Activated naive CD8-positive, alpha-beta T cell treated with anti-CD3 and anti-CD28 coated beads for 36 hours (primary cell): ENCODE results near the gene OSTN. TPM values are rescaled to one million over a fixed set of nuclear protein-coding genes. Genes with fewer than 3 reads are reported as not detected.
"Not testable (repeated sequence)": the region's sequence is repeated elsewhere in the genome, so short reads cannot be mapped to it uniquely, and the experiment has no call there.

ENCODE experiments used
- DNase-seq: peaks from one replicate; pipeline ENCODE4 v3.0.0; 2021
- H3K27ac Mint-ChIP-seq: one replicate; pipeline ENCODE4 v1.8.0; 2022; ENCODE audit warnings: mild to moderate bottlenecking, moderate library complexity, mixed read lengths
- H3K27me3 Mint-ChIP-seq: one replicate; pipeline ENCODE4 v1.8.0; 2022; ENCODE audit warnings: mild to moderate bottlenecking, mixed read lengths
- H3K36me3 Mint-ChIP-seq: one replicate; pipeline ENCODE4 v1.8.0; 2021; ENCODE audit warnings: mild to moderate bottlenecking, mixed read lengths
- H3K4me1 Mint-ChIP-seq: one replicate; pipeline ENCODE4 v1.8.0; 2021; ENCODE audit warnings: mixed read lengths
- H3K4me3 Mint-ChIP-seq: one replicate; pipeline ENCODE4 v1.8.0; 2022; ENCODE audit warnings: mild to moderate bottlenecking, moderate library complexity, mixed read lengths
- H3K9me3 Mint-ChIP-seq: one replicate; pipeline ENCODE4 v1.8.0; 2022; ENCODE audit warnings: mixed read lengths
- total RNA-seq, 2 experiments: library from RNA; stranded (reverse); gene quantifications; one replicate each; pipeline ENCODE4 v1.2.3, GENCODE V29; 2021

The OSTN gene
- not detected for total RNA-seq

GRCh38 chr3:191198932-191199331 is at the start of gene OSTN:
Gene OSTN (plus strand): TSS chr3:191199241. CDS start chr3:191212533, 13,292 bp downstream.
- H3K4me3 Mint-ChIP-seq = no peak within 1 kb of the TSS
- no peaks in the 10 kb centered on the region for H3K9me3 Mint-ChIP-seq
- no peaks in the 10 kb centered on the region for H3K27me3 Mint-ChIP-seq
- DNase-seq = no peak
- H3K4me1 Mint-ChIP-seq = no peaks in the 10 kb centered on the region
- H3K36me3 Mint-ChIP-seq = no peaks in the 10 kb centered on the region
- H3K27ac Mint-ChIP-seq = no peak within 1 kb of the TSS

- Mint-ChIP-seq H3K27ac (no peak overlapping the region), H3K4me1 (no peaks in the 10 kb centered on the region), H3K36me3 (no peaks in the 10 kb centered on the region), H3K4me3 (no peak overlapping the region), H3K27me3 (no peaks in the 10 kb centered on the region), H3K9me3 (peaks cover 17% of the 10 kb centered on the region)
- DNase-seq = no peak
These were observed 47.4 kb upstream of the OSTN start for GRCh38 chr3:191151653-191152052.

- Mint-ChIP-seq H3K27me3 (no peaks in the 10 kb centered on the region), H3K27ac (no peak overlapping the region), H3K4me1 (no peaks in the 10 kb centered on the region), H3K36me3 (no peaks in the 10 kb centered on the region), H3K4me3 (no peak overlapping the region), H3K9me3 (peaks cover 17% of the 10 kb centered on the region)
- no peak for DNase-seq
These were observed 44.2 kb upstream of the OSTN start for GRCh38 chr3:191154827-191155226.

DNA sequence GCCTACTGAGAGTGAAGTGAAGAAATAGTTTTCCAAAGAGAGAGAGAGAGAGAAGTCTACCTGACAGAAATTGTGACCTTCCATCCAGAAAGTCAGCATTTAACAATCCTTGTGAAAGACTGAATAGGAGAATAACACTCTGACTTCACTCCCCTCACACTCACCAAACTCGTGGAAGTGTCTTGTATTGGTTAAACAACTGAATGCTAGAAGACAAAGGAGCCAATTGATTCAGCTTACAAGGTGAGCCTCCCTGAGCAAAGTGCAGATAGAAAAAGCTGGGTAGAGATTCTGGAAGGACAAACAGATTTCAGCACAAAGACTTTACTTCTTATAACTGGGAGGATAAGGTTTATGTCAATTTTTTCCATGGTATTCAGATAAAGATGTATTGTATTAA is 40.8 kb upstream of the OSTN start:
- DNase-seq = no peak
- Mint-ChIP-seq H3K4me3 (no peak overlapping the region), H3K36me3 (no peaks in the 10 kb centered on the region), H3K27ac (no peak overlapping the region), H3K27me3 (no peaks in the 10 kb centered on the region), H3K4me1 (no peaks in the 10 kb centered on the region), H3K9me3 (peaks cover 16% of the 10 kb centered on the region)

DNA sequence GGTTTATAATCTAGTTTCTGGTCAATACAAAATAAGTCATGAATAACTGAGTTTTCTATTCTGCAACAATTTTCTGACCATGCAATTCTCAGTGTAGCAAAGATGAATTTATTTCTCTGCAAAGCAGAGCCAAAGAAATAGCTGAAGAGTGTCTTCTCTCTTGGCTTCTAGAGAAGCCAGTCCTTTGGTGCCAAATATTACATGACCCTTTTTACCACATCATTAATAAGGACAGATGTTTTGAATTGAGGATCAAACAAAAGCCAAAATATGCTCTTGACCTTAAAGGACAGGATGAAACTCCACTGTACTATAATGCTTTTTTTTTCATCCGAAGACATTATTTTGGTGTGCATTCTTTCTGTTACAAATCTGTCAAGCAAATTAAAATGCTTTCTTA is 40.2 kb upstream of the OSTN start:
- DNase-seq = no peak
- Mint-ChIP-seq H3K9me3 (peaks cover 13% of the 10 kb centered on the region), H3K27ac (no peak overlapping the region), H3K4me1 (no peaks in the 10 kb centered on the region), H3K27me3 (no peaks in the 10 kb centered on the region), H3K36me3 (no peaks in the 10 kb centered on the region), H3K4me3 (no peak overlapping the region)

DNA sequence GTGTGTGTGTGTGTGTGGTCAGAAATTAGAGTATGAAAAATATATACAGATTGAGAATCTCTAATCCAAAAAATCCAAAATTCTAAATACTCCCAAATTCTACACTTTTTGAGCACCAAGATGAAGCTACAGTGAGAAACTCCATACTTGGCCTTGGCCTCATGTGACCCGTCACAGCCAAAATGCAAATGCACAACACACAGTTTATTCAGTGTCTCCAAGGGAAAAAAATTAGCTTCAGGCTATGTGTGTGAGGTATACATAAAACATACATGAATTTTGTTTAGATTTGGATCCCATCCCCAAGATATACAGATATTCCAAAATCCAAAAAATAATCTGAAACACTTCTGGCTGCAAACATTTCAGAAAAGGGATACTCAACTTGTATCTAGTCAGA is 33.2 kb upstream of the OSTN start:
- Mint-ChIP-seq H3K36me3 (no peaks in the 10 kb centered on the region), H3K27ac (no peak overlapping the region), H3K9me3 (no peaks in the 10 kb centered on the region), H3K4me1 (no peaks in the 10 kb centered on the region), H3K4me3 (no peak overlapping the region), H3K27me3 (no peaks in the 10 kb centered on the region)
- no peak for DNase-seq

DNA sequence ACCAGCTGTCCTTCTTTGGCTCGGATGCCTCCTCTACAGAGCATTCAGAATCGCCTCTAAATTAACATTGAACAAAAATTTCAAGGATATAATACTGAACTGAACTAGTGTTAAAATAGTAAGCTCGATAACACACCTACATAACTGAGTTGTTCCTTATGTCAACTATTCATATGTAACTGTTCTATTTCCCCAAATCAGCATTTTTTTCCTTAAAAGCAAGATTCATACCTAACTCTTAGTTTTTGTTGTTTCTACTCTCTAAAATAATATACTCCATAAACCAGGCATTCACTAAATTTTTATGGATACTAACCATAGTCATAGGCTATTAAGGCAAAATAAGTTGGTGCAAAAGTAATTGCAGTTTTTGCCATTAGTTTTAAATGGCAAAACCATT is 32.7 kb upstream of the OSTN start:
- no peak for DNase-seq
- H3K9me3 Mint-ChIP-seq = no peaks in the 10 kb centered on the region
- H3K36me3 Mint-ChIP-seq = no peaks in the 10 kb centered on the region
- H3K4me3 Mint-ChIP-seq = no peak overlapping the region
- H3K27me3 Mint-ChIP-seq = no peaks in the 10 kb centered on the region
- H3K27ac Mint-ChIP-seq = no peak overlapping the region
- H3K4me1 Mint-ChIP-seq = no peaks in the 10 kb centered on the region

DNA sequence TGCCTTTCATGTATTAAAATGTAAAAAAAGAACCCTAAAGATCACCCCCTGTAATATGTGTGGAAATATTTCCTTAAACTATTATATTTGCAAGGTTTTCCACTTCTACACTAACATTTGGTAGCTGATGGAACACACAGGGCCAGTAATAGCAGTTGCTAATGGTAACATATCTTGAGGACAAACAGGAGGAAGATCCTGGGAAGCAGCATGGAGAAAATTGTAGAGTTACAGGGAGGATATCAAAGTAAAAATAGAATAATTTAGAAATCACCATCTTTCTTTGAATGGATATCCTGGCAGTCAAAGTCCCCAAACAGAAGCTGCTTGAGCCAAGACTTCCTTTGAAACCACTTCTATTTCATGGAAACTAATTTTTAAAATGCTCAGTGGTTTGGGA is 29.5 kb upstream of the OSTN start:
- no peaks in the 10 kb centered on the region for H3K36me3 Mint-ChIP-seq
- no peak for DNase-seq
- H3K27ac Mint-ChIP-seq = no peak overlapping the region
- H3K4me3 Mint-ChIP-seq = no peak overlapping the region
- H3K4me1 Mint-ChIP-seq = no peaks in the 10 kb centered on the region
- H3K9me3 Mint-ChIP-seq = peaks cover 3% of the 10 kb centered on the region
- no peaks in the 10 kb centered on the region for H3K27me3 Mint-ChIP-seq

- no peak overlapping the region for H3K27ac Mint-ChIP-seq
- DNase-seq = no peak
- H3K27me3 Mint-ChIP-seq = no peaks in the 10 kb centered on the region
- H3K4me1 Mint-ChIP-seq = no peaks in the 10 kb centered on the region
- H3K4me3 Mint-ChIP-seq = no peak overlapping the region
- H3K9me3 Mint-ChIP-seq = peaks cover 3% of the 10 kb centered on the region
- H3K36me3 Mint-ChIP-seq = no peaks in the 10 kb centered on the region
These were observed 28.9 kb upstream of the OSTN start for GRCh38 chr3:191170097-191170496.

DNA sequence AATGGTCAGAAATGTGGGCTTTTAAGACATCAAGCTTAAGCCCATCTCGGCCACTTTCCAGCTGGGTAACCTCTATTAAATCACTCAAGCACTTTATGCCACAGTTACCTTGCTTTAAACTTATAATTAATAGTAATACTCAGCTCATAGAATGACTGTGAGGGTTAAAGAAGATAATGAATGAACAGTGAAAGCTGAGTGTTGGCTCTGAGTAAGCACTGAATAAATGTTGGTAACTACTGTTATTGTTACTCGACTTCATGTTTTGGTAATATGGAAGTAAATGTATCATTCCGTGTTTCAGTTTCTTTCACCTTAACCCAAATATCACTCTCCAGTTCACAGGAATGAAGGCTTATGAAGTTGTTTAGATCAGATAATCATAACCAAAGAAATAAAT is 23.9 kb upstream of the OSTN start:
- H3K27me3 Mint-ChIP-seq = no peaks in the 10 kb centered on the region
- H3K9me3 Mint-ChIP-seq = peaks cover 4% of the 10 kb centered on the region
- H3K36me3 Mint-ChIP-seq = no peaks in the 10 kb centered on the region
- no peak overlapping the region for H3K27ac Mint-ChIP-seq
- no peaks in the 10 kb centered on the region for H3K4me1 Mint-ChIP-seq
- no peak overlapping the region for H3K4me3 Mint-ChIP-seq
- no peak for DNase-seq

GRCh38 chr3:191176038-191176785 is 22.8 kb upstream of the OSTN start:
- H3K4me3 Mint-ChIP-seq = no peak overlapping the region
- H3K4me1 Mint-ChIP-seq = no peaks in the 10 kb centered on the region
- no peaks in the 10 kb centered on the region for H3K36me3 Mint-ChIP-seq
- no peak overlapping the region for H3K27ac Mint-ChIP-seq
- no peaks in the 10 kb centered on the region for H3K27me3 Mint-ChIP-seq
- peaks cover 4% of the 10 kb centered on the region for H3K9me3 Mint-ChIP-seq
- DNase-seq = no peak

DNA sequence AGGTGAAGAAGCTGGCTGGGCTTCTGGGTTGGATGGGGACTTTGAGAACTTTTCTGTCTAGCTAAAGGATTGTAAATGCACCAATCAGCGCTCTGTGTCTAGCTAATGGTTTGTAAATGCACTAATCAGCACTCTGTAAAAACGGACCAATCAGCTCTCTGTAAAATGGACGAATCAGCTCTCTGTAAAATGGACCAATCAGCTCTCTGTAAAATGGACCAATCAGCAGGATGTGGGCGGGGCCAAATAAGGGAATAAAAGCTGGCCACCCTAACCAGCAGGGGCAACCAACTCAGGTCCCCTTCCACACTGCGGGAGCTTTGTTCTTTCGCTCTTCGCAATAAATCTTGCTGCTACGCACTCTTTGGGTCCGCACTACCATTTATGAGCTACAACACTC is 13.7 kb upstream of the OSTN start:
- H3K27ac Mint-ChIP-seq, DNase-seq, H3K9me3 Mint-ChIP-seq, H3K4me1 Mint-ChIP-seq, H3K36me3 Mint-ChIP-seq, H3K27me3 Mint-ChIP-seq, H3K4me3 Mint-ChIP-seq: not testable (repeated sequence)

- not testable (repeated sequence) for H3K4me3 Mint-ChIP-seq, H3K9me3 Mint-ChIP-seq, H3K27me3 Mint-ChIP-seq, H3K27ac Mint-ChIP-seq, H3K36me3 Mint-ChIP-seq, DNase-seq, H3K4me1 Mint-ChIP-seq
These were observed 10.8 kb upstream of the OSTN start for GRCh38 chr3:191188246-191188645.

GRCh38 chr3:191192270-191192669 is 6.8 kb upstream of the OSTN start:
- H3K36me3 Mint-ChIP-seq, H3K27me3 Mint-ChIP-seq, DNase-seq, H3K27ac Mint-ChIP-seq, H3K4me1 Mint-ChIP-seq, H3K4me3 Mint-ChIP-seq, H3K9me3 Mint-ChIP-seq: not testable (repeated sequence)

- Mint-ChIP-seq H3K36me3 (no peaks in the 10 kb centered on the region), H3K4me1 (no peaks in the 10 kb centered on the region), H3K27me3 (no peaks in the 10 kb centered on the region), H3K4me3 (no peak overlapping the region), H3K9me3 (peaks cover 2% of the 10 kb centered on the region), H3K27ac (no peak overlapping the region)
- DNase-seq = no peak
These were observed 6.1 kb upstream of the OSTN start for GRCh38 chr3:191192941-191193340.

DNA sequence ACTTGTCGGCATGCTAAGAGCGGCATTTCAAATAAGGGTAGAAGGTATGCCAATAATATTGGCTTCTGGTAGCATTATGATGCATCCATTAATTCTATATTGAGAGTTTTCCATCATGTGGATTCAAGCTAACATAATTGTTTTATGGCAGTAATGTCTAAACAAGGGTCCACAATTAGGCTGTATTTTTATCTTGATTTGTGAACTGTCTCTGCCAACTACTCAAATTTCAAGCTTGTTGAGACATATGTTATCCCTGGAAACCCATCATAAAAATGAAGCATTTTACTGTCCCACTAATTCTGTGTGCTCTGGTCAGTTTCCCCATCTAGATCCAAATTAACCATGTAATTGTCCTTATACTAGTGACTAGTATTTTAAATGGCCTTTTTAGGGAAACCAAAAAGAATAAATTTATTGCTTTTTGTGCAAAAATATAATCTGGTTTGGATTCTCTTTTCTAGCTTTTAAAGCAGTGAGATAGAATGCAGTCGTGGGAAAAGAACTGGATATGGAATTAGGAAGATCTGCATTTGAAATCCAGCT is 1.2 kb upstream of the OSTN start:
- Mint-ChIP-seq H3K27ac (no peak overlapping the region), H3K27me3 (no peaks in the 10 kb centered on the region), H3K4me3 (no peak overlapping the region), H3K9me3 (no peaks in the 10 kb centered on the region), H3K4me1 (no peaks in the 10 kb centered on the region), H3K36me3 (no peaks in the 10 kb centered on the region)
- no peak for DNase-seq
